ENCODE data around the gene WWOX.

WWOX gene

DNA sequence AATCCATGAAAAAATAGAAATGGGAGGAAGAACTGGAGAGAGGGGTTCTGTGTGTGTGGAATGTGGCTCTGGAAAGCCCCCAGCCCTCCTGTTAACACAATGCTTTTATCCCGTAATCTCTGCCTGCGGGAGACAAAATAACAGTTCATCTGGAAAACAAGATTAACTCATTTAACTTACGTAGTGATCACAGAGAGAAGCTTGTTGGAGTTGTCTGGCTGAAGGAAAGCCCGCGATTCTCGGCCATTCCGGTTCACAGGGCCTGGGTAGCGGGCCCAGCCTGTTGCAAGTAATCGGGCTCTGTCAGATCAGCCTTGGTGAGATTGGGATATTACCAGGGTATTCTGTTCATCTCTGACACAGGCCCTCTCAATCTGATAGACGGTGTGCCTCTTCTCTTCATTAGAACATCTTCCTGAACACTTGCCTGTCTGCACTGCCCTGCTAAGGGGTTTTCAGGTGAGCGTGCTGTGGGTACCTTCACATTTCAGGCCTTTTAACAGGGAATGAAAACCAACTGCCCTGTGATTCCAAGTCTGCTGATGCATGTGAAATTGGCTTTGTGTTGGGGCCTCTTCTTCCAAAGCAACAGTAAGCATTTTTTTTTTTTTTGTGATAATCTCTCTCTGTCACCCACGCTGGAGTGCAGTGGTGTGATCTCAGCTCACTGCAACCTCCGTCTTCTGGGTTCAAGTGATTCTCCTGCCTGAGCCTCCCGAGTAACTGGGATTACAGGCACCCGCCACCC lies 609.9 kb downstream of the WWOX start:
- DNase-seq: no peak

DNA sequence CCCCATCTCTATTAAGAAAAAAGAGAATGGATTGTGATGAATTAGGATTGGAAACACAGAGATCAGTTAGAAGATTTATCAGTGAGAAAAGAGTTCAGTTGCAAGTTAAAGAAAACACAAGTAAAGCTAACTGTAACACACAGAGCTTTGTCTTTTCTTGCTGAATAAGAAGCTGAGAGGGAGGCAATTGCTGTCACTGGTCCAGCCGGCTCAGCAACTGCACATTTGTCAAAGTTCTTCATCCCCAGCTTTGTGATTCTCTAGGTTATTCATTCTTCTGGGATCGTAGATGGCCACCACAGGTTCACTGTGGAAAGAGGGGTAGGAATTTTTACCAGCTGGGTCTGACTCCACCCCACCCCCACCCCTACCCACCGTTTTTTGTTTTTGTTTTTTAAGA lies 615.7 kb downstream of the WWOX start:
- DNase-seq: no peak

DNA sequence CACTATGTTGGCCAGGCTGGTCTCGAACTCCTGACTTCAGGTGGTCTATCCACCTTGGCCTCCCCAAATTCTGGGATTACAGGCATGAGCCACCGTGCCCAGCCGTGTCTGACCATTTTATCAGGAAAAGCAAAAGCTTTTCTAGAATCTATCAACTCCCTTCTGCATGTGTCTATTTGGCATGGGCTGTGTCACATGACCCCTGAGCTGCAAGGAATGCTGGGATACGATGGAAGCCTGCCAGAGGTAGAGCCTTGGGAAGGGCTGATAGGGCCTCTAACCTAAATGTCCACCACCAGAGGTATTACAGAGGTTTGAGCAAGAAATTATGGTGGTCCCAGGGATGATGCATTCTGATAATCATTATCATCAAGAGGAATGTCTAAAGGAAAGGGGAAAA lies 616.2 kb downstream of the WWOX start:
- no peak for DNase-seq

DNA sequence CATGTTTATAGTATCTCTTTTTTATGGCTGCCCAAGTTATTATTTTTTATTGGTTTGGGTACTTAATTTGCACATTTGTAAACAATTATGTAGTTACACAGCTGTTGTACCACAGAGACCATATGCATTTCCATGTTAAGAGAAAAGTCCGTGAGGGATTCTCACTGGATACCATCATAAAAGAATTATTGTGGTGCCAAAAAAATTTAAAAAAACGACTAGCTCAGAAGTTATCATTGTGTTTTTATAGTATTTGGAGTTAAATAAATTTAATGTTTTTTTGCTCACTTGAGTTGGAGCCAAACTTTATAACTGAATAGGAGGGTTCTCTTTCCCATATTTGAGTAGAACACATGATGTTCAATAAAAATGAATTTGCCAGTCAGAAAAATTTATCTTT lies 618.7 kb downstream of the WWOX start:
- DNase-seq: no peak

DNA sequence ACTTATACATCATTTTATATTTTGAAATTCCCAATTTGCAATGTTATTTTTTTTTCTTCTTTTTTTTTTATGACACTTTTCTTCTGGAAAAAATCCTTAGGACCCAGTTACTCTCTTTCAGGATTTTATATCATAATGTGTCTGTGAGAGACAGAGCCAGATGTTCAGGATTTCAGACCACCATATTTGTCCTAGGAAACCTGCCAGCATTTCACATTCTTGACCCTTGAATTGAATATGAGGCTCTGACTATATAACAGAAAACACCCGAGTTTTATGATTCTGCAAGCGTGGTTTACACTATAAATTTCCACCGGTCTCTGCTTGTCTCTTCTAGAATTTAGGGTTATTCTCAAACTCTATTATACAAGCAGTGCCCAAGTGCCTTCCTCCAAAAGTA lies 621.0 kb downstream of the WWOX start:
- DNase-seq: no peak

DNA sequence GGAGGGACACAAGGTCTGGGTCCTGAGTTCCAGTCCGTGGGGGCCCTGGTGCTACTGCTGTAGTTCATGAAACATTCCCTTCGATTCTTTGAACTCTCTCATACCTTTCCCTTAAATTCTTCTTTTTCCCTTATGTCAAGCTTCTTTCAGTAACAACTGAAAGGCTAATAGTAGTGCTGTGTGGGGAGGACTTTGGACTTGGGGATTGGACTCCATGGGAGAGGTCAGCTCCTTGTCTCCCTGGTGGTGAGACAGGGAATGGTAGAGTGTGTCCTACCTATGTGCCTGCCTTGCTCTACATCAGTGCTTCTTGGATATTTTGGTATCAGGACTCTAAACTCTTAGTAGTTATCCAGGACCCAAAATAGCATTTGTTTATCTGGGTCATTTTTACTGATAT lies 628.1 kb downstream of the WWOX start:
- no peak for DNase-seq

DNA sequence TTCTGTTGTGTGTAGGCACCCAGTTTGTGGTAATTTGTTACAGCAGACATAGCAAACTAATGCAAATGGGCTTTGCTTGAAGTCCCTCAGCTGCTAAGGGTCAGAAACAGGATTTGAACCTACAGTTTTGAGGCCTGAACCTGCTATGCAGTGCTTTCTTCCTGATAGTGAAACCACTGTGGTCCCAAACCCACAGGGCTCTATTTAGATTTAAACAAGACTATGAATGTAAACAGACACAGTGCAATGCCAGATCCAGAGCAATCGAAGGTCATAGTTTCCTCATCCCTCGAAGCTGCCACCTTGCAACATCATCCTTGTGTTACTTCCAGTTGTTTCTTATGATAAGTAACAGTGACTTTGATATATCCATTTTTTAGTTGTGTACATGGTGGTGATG lies 630.2 kb downstream of the WWOX start:
- no peak for DNase-seq

DNA sequence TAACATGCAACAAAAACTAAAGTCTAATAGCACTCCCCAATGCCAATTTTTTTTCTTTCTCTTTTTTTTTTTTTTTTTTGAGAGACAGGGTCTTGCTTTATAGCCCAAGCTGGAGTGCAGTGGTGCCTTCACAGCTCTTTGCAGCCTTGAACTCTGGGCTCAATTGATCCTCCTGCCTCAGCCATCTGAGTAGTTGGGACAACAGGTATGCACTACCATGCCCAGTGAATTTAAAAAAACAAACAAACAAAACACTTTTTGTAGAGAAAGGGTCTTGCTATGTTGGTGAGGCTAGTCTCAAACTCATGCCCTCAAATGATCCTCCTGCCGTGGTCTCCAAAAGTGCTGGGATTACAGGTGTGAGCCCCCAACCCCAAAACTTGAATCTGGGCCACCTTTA lies 632.3 kb downstream of the WWOX start:
- no peak for DNase-seq

DNA sequence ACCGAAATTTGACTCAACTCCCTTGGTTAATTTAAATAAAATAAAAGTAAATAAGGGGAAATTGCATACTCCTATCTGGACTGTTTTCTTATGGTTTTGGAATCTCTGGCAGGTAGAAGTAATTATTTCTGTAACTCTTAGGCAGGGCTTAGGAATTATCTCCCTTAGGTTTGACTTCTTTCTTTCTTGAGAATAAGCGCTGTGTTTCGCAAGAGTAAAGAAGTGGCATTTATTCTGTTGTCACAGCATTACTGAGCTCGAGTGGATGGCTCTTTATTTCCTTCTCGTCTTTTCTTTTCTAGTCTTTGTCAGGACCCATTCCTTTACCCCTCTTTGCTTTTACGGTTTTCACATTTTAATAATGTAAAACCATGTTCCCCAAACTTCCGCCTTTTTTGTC lies 633.2 kb downstream of the WWOX start:
- DNase-seq: no peak

DNA sequence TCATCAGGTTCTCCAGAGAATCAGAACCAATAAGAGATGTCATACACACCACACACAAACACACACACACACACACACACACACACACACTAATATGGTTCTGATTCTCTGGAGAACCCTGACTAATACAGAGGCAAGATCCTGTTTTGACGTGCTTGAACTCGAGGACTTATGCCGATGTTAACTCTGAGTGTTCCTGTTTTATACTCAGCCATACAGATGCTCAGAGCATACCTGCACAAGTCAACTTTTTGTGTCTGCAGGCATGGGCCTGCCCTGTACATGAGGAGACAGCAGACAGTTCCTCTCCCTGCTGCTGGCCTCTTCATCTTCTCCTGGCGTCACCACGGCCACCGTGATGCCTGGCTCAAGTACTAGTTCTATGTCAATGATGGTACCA lies 635.9 kb downstream of the WWOX start:
- no peak for DNase-seq

DNA sequence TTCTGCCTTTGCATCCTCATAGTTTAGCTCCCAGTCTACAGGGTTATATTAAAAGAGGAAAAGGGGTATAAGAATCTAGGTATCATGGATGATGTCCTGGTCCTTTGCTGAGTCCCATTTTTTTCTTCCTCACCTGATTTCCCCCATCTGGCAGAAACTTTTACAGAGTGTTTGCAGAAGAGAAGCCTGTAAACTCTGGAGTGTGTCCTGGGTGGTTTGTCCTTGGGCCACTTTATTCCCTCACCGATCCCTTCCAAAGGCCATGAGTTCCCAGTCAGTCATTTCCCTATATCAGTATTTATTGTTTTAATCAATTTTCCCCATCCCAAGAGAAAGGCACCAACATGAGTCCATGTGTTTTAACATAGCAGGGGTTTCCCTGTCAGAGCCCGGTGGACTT lies 638.2 kb downstream of the WWOX start:
- DNase-seq: no peak

DNA sequence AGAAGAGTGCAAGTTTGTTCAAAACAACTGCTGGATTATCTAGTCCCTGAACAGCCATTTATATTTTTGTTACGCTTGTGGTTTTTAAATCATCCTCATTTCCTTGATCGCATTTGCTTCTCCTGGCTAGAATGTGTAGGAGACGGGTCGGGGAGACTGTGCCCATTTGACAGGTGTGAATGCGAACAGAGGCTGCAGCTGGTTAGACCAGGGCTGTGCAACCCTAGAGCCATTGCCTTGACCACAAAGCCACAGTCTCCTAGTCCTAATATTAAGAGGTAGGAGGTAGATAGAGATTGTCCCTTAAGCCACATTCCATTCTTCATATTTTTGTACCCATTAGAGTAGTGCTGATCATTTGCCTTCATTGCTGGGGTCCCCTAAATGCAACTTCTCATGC lies 639.1 kb downstream of the WWOX start:
- no peak for DNase-seq

DNA sequence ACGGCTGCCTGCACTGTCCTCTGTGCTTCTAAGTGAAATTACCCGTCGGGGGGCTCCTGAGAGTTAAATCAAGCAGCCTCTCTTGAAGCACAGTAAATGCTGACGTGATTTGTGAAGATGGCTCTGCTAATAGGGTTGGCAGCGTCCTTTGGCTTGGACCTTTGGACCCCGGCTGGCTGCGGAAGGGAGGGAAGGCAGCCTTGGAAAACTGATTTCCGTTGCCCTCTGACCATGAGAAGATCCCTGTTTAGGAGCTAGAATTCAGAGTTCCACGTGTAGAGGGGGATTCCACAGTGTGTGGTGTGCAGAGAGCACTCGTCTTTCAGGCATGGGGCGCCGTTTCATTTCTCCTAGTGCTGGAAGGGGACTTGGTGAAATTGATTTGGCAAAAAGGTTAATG lies 640.8 kb downstream of the WWOX start:
- no peak for DNase-seq

DNA sequence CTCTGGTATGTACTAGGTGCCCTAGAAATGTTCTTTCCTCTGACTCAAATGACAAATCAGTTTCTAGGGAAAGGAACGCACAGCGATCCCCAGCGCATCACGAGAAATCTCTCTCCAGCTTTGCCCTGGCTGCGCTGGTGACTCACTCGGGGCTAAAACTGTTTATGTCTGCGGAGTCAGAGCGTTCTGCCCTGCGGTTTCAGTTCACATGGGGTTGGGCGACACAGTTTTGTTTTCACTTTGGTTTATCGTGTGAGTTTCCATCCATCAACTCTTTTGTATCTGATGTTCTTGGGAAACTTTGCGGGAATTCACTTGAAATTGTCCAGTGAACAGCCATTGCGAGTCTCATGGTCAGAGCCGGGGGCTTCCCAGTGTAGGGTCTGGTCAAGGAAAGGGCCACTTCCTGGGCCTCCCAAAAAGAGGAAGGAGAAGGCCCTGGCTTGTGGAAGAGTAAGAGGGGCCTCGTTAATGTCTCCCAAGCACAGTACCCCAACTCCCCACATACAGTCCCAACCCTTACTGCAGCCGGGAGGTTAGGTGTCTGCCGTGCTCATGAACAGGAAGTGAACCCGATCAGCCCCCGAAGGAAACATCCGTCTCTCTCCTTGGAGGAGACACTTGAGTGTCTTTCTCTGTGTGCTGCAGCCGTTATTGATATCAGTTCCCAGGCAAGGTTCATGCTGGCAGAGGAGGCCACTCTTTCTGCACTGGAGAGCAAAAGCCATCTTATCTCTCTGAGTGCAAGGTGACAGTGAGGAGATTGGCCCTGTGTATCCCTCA lies 643.2 kb downstream of the WWOX start:
- DNase-seq: no peak

DNA sequence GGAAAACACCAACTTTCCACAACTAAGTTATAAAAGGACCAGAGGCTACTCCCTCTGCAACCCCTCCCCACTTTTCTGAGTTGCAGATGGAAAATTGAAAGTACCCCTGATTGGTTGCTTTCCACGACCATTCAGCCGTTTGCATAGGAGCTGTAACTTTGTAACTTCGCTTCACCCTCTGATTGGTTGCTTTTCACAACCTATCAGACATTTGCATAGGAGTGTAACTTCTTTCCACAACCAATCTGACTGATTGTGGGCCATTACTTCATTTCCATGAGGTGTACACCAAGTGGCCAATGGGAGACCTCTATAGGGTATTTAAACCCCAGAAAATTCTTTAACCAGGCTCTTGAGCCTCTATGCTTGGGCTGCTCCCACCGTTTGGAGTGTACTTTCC lies 644.1 kb downstream of the WWOX start:
- no peak for DNase-seq

DNA sequence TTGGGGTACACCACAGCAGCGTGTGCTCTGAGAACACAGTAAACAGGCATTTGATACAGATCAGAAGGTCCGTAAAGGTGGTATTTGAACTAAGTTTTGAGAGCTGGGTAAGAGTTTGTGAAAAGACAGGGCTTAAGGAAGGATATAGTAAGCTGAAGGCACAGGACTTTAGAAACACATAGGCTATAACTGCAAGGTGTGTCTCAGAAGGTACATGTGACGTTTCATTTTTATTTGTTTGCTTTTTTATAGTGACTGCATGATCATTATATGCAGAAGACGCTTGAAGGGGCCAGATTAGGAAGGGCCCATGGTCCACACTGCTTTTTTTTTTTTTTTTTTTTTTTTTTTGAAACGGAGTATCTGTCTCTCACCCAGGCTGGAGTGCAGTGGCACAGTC lies 644.6 kb downstream of the WWOX start:
- no peak for DNase-seq

DNA sequence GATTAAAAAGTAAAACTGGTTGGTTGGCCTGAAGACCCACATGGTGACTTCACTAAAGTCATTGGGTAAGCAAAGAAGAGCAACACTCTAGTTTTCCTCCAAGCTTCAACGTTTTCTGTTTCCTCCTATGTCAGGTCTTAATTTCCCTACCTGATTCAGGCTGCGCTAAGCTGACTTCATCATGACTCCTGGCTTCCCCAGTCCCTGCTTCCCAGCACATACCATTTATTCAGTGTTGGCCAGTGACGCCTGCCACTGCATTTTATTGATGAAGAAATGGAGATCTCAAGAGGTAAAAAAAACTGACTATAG lies 645.3 kb downstream of the WWOX start:
- no peak for DNase-seq

DNA sequence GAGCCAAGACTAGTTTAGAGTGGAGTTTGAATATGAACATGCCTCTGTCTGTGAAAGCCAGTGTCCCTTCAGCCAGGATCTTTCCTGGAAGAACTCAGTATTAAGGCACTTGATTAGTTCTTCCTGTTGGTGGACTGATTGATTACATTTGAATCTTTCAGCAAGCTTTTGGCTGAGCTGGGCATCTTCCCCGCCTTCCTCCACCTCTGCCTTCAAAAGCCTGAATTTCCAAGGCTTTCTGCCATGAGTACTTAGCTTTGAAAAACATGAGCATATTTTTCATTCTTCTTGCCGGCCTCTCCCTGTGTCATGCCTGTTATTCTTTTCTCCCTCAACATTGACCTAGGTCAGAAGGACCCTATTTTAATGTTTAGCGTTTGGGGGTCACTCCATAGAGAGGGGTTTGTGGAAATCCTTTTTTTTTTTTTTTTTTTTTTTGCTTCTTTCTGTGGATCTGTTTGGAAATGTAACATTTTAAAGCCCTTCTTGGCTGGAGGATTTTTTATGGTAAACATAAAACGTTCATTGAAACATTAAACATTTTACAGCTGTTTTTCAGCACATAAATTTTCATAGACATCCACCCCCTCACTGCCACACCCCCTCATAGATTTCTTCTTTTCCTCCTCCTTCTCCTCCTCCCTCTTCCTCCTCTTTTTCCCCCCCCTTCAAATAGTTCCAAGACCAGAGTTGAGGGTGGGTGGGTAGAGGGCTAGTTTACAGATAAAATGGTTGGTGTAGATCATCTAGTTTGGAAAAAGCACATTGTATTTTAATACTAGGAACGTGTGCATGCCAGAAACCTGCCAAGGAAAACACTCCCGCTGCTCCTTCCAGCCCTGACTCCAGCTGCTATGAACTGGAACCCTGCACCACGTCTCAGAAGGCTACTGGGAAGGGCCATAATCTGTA lies 645.9 kb downstream of the WWOX start:
- no peak for DNase-seq

DNA sequence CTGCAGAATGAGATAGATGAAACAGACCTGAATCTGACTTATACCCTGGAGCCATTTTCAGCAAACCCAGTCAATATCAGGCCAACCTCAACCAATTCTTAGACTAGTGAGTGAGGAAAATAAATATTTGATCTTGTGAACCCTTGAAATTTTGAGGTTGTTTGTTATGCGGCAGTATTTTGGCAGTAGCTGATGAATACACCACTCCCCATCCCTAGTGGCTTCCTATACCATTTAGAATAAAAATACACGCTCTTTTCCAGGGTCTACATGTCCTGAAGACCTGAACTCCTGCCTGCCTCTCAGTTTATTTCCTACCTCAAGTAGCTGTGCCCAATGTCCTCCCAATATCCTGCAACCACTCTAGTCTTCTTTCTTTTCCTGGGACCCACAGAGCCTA lies 647.3 kb downstream of the WWOX start:
- DNase-seq: no peak

DNA sequence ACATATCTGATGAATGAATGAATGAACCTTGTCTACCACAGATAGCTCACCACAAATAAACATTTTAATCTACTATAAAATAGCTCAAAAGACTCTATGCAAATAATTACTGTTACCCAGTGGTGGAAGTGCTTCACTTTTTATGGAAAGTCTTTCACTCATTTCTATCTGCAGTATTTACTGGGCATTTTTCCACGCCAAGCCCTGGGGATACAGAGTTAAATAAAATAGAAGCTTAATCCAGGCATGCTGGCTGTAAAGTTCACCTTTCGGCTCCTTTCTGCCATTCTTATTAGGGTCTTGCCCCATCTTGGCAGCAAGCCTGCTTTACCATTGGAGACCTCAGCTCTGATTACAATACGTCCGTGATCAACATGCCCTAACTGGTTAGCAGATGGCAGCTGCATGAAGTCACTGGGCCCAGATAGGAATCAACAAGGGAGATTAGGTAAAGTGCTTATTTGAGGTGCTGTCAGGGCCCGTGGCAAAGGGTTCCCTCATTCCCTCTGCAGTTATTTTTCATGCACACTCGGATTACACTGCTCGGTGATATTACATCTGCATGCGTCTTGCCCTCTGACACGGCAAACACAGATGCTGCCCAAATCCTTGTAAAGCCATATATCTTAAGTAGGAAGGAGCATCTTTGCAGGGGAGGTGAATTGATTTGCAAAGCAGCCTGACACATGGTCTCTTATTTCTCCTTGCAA lies 648.9 kb downstream of the WWOX start:
- DNase-seq: no peak

DNA sequence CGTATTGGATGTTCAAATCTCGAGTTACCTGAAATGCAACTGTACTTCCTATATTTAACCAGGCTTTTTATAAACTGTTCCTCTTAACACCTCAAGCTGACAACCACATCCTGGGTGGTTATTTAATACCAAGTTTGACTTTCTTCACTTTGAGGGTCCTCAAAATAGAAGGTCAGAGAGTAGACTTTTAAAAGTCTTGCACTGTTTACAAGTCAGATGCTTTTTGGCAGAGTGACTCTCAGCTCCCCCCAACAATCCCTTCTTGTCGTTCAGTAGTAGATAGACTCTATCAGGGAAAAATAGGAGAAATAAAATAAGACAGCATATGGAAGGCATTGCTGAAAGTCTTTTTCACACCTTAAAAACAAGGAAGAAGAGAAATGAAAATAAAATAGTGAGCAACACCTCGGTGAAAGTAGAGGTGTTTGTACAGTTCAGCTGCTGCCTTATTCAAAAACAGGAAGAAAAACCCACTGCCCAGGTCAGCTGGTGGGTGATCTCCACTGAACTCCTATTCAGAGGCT lies 650.4 kb downstream of the WWOX start:
- no peak for DNase-seq

DNA sequence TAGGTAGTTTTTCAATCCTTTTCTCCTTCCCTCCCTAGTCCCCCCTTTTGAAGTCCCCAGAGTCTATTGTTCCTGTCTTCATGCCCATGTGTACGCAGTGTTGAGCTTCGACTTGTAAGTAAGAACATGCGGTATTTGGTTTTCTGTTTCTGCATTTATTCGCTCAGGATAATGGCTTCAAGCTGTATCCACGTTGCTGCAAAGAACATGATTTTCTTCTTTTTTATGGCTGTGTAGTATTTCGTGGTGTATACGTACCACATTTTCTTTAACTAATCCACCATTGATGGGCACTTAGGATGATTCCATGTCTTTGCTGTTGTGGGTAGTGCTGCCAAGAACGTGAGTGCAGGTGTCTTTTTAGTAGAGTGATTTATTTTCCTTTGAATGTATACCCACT lies 651.2 kb downstream of the WWOX start:
- no peak for DNase-seq

DNA sequence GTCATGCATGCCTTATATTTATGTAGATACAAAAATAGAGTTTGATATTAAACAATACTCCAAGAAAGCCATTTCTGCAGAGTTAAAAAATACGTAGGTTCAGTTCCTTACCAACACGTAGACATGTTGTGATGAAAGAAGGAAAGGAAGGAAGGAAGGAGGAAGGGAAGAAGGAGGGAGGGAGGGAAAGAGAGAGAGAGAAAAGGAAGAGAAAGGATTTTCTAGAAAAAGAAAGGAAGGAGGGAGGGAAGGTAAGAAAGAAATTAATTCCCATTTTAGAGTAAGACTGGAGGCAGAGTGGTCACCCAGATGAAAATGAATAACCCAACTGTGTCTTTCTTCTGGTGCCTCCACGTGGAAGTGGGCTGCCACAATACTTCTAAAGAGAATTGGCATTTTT lies 652.1 kb downstream of the WWOX start:
- no peak for DNase-seq

Measured in NCI-H69 (cell line).